ENCODE data around the gene UHRF1. TPM values are rescaled to one million over a fixed set of nuclear protein-coding genes. Genes with fewer than 3 reads are reported as not detected.
A peak's percentile ranks its signal among the peaks of the same experiment; 100 is the strongest.

UHRF1 gene
- total and polyA plus RNA-seq, 2 of the 13 experiments (the other 11 are each of a cell fraction or from before 2014, with no cell fraction given) = 6.8 to 78.4 TPM

DNA sequence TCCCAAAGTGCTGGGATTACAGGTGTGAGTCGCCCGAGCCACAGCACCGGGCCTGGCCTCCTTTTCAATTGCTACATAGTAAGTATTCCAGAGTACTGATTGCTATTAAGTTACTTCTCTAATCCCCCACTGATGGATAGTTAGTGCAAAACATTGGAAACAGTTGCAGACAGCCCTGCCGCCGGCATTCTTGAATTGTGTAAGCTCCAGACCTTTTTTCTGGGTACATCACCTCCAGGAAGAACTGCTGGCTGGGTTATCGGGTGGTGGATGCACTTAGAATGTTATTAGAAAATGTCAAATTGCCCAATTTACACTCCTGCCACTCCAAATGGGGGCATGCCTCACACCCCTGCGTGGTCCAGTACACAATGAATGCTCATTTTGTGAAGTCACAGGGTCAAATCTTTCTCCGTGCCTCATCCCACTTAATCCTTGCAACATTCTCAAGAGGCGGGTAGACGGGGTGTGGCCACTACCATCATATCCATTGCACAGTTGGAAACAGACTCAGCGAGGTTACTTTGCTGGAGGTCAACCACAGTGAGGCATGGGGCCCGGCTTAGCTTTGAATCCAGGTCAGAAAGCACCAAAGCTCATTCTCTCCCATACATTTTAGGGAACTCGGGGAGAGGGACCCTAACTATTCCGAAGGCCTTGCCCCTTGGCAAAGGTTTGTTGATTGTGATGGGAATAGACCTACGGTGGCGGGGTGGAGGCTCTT is 58.6 kb downstream of the UHRF1 start (continued):
- TF ChIP-seq AHDC1 (CRISPR knock-in tag; IDR thresholded peaks at IDR 0.05; ENCODE audit: borderline replicate concordance) (peak; percentile 27; the same call in 1 of the 2 replicates), NFE2 (CRISPR knock-in tag; IDR thresholded peaks at IDR 0.05) (no peak), SPEN (CRISPR knock-in tag; IDR thresholded peaks at IDR 0.05; ENCODE audit: low read depth) (no peak), ZNF460 (CRISPR knock-in tag; IDR thresholded peaks at IDR 0.05; ENCODE audit: borderline replicate concordance) (no peak), HBP1 (CRISPR knock-in tag; IDR thresholded peaks at IDR 0.05; ENCODE audit: low read depth) (peak; percentile 12; the same call in 1 of the 2 replicates), AHR (CRISPR knock-in tag; IDR thresholded peaks at IDR 0.05) (no peak), TBX2 (CRISPR knock-in tag; IDR thresholded peaks at IDR 0.05; ENCODE audit: borderline replicate concordance) (no peak), ZNF549 (CRISPR knock-in tag; IDR thresholded peaks at IDR 0.05) (no peak), ZBTB42 (CRISPR knock-in tag; IDR thresholded peaks at IDR 0.05) (peak; percentile 10; the same call in 1 of the 2 replicates), ZNF782 (CRISPR knock-in tag; IDR thresholded peaks at IDR 0.05; ENCODE audit: borderline replicate concordance) (no peak), MIXL1 (CRISPR knock-in tag; IDR thresholded peaks at IDR 0.05) (peak; percentile 4; the same call in 1 of the 2 replicates), RBM22 (optimal IDR thresholded peaks at IDR 0.05; ENCODE audit: low read length) (no peak), ZNF713 (CRISPR knock-in tag; IDR thresholded peaks at IDR 0.05) (no peak), CBX2 (IDR thresholded peaks at IDR 0.05; ENCODE audit: low read depth, low read length) (no peak), CBX2 (CRISPR knock-in tag; IDR thresholded peaks at IDR 0.05; ENCODE audit: low read depth) (0 out of 2 replicates have a peak, but pooled peaks have one; percentile 60)
- TF ChIP-seq, protein P1, sequence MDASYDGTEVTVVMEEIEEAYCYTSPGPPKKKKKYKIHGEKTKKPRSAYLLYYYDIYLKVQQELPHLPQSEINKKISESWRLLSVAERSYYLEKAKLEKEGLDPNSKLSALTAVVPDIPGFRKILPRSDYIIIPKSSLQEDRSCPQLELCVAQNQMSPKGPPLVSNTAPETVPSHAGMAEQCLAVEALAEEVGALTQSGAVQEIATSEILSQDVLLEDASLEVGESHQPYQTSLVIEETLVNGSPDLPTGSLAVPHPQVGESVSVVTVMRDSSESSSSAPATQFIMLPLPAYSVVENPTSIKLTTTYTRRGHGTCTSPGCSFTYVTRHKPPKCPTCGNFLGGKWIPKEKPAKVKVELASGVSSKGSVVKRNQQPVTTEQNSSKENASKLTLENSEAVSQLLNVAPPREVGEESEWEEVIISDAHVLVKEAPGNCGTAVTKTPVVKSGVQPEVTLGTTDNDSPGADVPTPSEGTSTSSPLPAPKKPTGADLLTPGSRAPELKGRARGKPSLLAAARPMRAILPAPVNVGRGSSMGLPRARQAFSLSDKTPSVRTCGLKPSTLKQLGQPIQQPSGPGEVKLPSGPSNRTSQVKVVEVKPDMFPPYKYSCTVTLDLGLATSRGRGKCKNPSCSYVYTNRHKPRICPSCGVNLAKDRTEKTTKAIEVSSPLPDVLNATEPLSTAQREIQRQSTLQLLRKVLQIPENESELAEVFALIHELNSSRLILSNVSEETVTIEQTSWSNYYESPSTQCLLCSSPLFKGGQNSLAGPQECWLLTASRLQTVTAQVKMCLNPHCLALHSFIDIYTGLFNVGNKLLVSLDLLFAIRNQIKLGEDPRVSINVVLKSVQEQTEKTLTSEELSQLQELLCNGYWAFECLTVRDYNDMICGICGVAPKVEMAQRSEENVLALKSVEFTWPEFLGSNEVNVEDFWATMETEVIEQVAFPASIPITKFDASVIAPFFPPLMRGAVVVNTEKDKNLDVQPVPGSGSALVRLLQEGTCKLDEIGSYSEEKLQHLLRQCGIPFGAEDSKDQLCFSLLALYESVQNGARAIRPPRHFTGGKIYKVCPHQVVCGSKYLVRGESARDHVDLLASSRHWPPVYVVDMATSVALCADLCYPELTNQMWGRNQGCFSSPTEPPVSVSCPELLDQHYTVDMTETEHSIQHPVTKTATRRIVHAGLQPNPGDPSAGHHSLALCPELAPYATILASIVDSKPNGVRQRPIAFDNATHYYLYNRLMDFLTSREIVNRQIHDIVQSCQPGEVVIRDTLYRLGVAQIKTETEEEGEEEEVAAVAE (CRISPR knock-in tag; IDR thresholded peaks at IDR 0.05; ENCODE audit: borderline replicate concordance) = no peak
- TF ChIP-seq, protein P2, sequence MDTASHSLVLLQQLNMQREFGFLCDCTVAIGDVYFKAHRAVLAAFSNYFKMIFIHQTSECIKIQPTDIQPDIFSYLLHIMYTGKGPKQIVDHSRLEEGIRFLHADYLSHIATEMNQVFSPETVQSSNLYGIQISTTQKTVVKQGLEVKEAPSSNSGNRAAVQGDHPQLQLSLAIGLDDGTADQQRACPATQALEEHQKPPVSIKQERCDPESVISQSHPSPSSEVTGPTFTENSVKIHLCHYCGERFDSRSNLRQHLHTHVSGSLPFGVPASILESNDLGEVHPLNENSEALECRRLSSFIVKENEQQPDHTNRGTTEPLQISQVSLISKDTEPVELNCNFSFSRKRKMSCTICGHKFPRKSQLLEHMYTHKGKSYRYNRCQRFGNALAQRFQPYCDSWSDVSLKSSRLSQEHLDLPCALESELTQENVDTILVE (CRISPR knock-in tag; IDR thresholded peaks at IDR 0.05) = no peak
